Fibroblast of the aortic adventitia (primary cell): ENCODE results near the gene DCDC2C. TPM values are rescaled to one million over a fixed set of nuclear protein-coding genes. Genes with fewer than 3 reads are reported as not detected.

Experiments used
- DNase-seq: peaks from one replicate; pipeline ENCODE4 v3.0.0-alpha.2; 2010; ENCODE audit warnings: low read depth
- H3K4me3 ChIP-seq: 2 replicates; pipeline ENCODE4 v1.5.1; 2011; ENCODE audit warnings: low read depth, mild to moderate bottlenecking, control low read depth, low read length, moderate library complexity
- total RNA-seq: library from RNA; depleted of rRNA; stranded (reverse); fragments of >200 nt; gene quantifications from 2 replicates; pipeline ENCODE4 v1.2.3, GENCODE V29; 2012; ENCODE audit warnings: low replicate concordance
- TF ChIP-seq, protein P1 (sequence below): IDR thresholded peaks from 2 replicates; pipeline ENCODE4 v1.5.1; 2011; ENCODE audit warnings: mild to moderate bottlenecking, low read length, control low read depth, inconsistent platforms; ENCODE audit not compliant: insufficient read depth

The DCDC2C gene
- total RNA-seq, 1 donor: not detected

DNA sequence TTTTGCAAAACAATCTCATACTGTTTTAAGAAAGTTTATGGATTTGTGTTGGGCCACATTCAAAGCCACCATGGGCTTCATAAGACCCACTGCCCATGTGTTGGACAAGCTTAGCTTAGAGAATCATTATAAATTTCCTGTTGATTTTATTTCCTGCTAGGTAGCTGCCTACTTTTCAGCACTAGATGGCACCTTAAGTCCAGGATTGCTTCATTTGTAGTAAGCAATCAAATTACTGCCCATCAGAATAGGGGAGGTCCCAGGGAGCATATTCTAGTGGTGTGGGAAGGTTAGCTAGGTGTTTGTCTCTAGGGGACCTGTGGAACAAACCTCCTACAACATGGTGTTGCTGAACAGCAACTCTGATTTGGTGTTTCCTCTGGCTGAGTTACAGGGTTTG lies 11.0 kb upstream of the DCDC2C start:
- no peak for DNase-seq
- no peak overlapping the region for H3K4me3 ChIP-seq
- TF ChIP-seq, protein P1, sequence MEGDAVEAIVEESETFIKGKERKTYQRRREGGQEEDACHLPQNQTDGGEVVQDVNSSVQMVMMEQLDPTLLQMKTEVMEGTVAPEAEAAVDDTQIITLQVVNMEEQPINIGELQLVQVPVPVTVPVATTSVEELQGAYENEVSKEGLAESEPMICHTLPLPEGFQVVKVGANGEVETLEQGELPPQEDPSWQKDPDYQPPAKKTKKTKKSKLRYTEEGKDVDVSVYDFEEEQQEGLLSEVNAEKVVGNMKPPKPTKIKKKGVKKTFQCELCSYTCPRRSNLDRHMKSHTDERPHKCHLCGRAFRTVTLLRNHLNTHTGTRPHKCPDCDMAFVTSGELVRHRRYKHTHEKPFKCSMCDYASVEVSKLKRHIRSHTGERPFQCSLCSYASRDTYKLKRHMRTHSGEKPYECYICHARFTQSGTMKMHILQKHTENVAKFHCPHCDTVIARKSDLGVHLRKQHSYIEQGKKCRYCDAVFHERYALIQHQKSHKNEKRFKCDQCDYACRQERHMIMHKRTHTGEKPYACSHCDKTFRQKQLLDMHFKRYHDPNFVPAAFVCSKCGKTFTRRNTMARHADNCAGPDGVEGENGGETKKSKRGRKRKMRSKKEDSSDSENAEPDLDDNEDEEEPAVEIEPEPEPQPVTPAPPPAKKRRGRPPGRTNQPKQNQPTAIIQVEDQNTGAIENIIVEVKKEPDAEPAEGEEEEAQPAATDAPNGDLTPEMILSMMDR: no peak

DNA sequence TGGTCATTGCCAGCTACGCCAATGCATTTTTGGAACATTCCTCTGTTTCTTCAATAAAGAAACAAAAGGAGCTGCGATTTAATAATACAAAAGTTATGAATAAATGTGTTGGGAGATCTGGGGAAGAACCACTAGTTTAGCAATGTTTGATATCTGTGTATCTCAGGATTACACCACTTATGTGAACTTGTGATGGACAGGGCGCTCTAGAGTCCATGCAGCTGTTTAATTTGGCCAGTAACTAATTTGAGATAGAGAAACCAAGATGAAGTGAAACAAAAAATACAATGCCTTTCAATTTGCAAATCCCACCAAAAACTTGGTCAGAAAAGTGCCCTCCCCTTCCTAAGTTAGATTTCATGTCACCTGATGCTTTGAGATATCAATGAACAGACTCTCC lies 6.8 kb upstream of the DCDC2C start:
- TF ChIP-seq, protein P1: no peak
- H3K4me3 ChIP-seq: no peak overlapping the region
- DNase-seq: no peak

DNA sequence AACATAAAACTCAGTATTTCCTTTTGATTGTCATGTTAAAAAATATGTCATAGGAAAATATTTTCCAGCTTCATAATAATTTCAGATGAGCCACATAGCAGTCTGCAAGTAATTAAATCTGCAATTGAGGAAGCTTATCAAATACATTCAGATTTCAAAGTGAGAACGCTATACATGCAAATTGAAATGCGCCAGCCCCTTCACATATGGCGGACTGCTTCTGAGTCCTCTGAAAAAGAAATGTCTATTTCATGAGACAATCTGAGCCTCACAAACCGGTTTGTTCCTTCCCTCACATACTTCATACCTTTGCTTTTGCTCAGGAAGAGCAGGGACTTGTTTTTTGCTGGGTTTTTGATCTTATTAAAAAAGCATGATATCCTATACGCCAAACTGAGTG lies 2.3 kb upstream of the DCDC2C start:
- DNase-seq: no peak
- TF ChIP-seq, protein P1: no peak

DNA sequence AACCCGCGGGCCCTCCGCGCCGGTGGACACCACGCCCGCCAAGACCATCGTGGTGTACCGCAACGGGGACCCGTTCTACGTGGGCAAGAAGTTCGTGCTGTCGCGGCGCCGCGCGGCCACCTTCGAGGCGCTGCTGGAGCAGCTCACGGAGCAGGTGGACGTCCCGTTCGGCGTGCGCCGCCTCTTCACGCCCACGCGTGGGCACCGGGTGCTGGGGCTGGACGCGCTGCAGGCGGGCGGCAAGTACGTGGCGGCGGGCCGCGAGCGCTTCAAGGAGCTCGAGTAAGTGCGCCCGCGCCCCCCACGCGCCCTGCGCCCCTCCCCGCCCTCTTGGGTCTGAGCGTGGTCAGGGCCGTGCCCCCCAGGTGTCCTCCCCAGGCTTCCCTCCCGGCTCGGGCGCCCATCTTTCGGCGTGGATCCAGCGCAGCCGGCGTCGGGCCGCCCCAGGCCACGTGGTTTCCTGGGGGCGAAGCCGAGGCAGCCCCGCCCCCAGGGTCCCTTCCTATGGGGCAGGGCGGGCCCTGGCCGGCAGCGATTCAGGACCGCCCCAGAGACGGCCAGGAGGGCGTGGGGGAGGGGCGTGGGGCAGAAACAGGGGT lies 481 bp downstream of the DCDC2C start:
- TF ChIP-seq, protein P1: no peak

More for the DNA sequence above, 2.3 kb upstream of the DCDC2C start:
- H3K4me3 ChIP-seq: no peak overlapping the region

GRCh38 chr2:3704692-3705091 lies 1.3 kb downstream of the DCDC2C start:
- H3K4me3 ChIP-seq: no peak overlapping the region
- TF ChIP-seq, protein P1: no peak
- no peak for DNase-seq

More for the DNA sequence above, 481 bp downstream of the DCDC2C start:
- H3K4me3 ChIP-seq: no peak overlapping the region
- DNase-seq: no peak

DNA sequence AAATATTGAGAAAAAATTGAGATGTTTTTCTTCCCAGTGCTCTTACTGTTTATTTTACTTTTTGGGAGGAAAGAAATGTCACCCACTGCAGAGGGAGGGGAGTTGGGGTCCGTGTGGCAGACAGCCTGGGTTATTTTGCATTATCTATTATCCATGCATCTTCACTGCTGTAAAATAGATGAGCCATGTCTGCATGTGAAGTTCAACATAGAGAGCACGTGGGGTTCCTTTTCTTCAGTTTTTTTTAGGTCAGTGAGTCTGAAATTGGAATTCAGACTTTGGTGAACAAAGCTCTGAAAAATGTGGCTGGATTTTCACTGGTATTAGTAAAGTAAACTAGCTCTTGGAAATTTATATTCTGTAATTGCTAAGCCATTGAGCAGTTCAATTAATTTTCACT lies 2.4 kb downstream of the DCDC2C start:
- TF ChIP-seq, protein P1: no peak
- no peak for DNase-seq
- no peak overlapping the region for H3K4me3 ChIP-seq

GRCh38 chr2:3706892-3707291 lies 3.5 kb downstream of the DCDC2C start:
- no peak overlapping the region for H3K4me3 ChIP-seq
- TF ChIP-seq, protein P1: no peak
- no peak for DNase-seq
